Neural cell (in vitro differentiated cells): ENCODE data around the gene SPACA5. TPM values are rescaled to one million over a fixed set of nuclear protein-coding genes. Genes with fewer than 3 reads are reported as not detected.

ENCODE experiments used
- H2AFZ ChIP-seq: fragments of 200-600, 300-800 bp; sonication (generic), shearing (Covaris generic); 2 replicates; pipeline ENCODE4 v1.6.0; 2014; ENCODE audit warnings: low read depth, mild to moderate bottlenecking, antibody characterized with exemption, low read length, moderate library complexity
- H3F3A ChIP-seq: fragments of 200-600 bp; shearing (Covaris generic); 2 replicates; pipeline ENCODE4 v1.6.1; 2016; ENCODE audit warnings: mild to moderate bottlenecking, moderate library complexity, mixed read lengths, antibody characterized with exemption, low read length; ENCODE audit not compliant: insufficient read depth, poor library complexity, severe bottlenecking
- H3K27ac ChIP-seq: fragments of 200-600, 300-800 bp; sonication (generic), shearing (Covaris generic); 2 replicates; pipeline ENCODE4 v1.5.1; 2014; ENCODE audit warnings: mild to moderate bottlenecking, low read length, moderate library complexity
- H3K27me3 ChIP-seq: fragments of 300-800, 200-600 bp; sonication (generic), shearing (Covaris generic); 2 replicates; pipeline ENCODE4 v1.6.0; 2014; ENCODE audit warnings: mild to moderate bottlenecking, low read depth, low read length, moderate library complexity; ENCODE audit not compliant: insufficient read depth
- H3K36me3 ChIP-seq: fragments of 300-800, 200-600 bp; sonication (generic), shearing (Covaris generic); 2 replicates; pipeline ENCODE4 v1.5.1; 2014; ENCODE audit warnings: mild to moderate bottlenecking, antibody characterized with exemption, low read length, moderate library complexity; ENCODE audit not compliant: insufficient read depth
- H3K4me2 ChIP-seq: fragments of 300-800, 200-600 bp; sonication (generic), shearing (Covaris generic); 2 replicates; pipeline ENCODE4 v1.6.0; 2014; ENCODE audit warnings: mild to moderate bottlenecking, low read length
- H3K4me3 ChIP-seq: fragments of 300-800, 200-600 bp; sonication (generic), shearing (Covaris generic); 2 replicates; pipeline ENCODE4 v1.5.1; 2014; ENCODE audit warnings: mild to moderate bottlenecking, low read length, moderate library complexity
- H3K79me2 ChIP-seq: fragments of 200-600 bp; shearing (Covaris generic); replicated peaks from 2 replicates; pipeline ENCODE4 v1.6.0; 2014; ENCODE audit warnings: mild to moderate bottlenecking, low read length, moderate library complexity; ENCODE audit not compliant: insufficient read depth
- H3K9ac ChIP-seq: fragments of 300-800, 200-600 bp; sonication (generic), shearing (Covaris generic); 2 replicates; pipeline ENCODE4 v1.6.1; 2016; ENCODE audit warnings: mild to moderate bottlenecking, low read length, mixed read lengths
- H3K9me2 ChIP-seq: fragments of 200-600 bp; shearing (Covaris generic); 2 replicates; pipeline ENCODE4 v1.6.1; 2016; ENCODE audit warnings: mild to moderate bottlenecking, low read length, mixed read lengths; ENCODE audit not compliant: insufficient read depth
- H3K9me3 ChIP-seq: fragments of 200-600, 300-800 bp; sonication (generic), shearing (Covaris generic); 2 replicates; pipeline ENCODE4 v1.6.1; 2016; ENCODE audit warnings: mild to moderate bottlenecking, mixed run types, low read length, moderate library complexity, mixed read lengths
- H4K20me1 ChIP-seq: fragments of 200-600 bp; shearing (Covaris generic); 2 replicates; pipeline ENCODE4 v1.6.1; 2016; ENCODE audit warnings: mild to moderate bottlenecking, mixed run types; ENCODE audit not compliant: insufficient read depth
- EP300 ChIP-seq: fragments of 450-650 bp; conservative IDR thresholded peaks from 2 replicates; pipeline ENCODE4 v1.6.1; 2014; ENCODE audit warnings: antibody characterized with exemption, mild to moderate bottlenecking, moderate library complexity; ENCODE audit not compliant: poor library complexity, severe bottlenecking
- EZH2 ChIP-seq: fragments of 200-600, 300-800 bp; shearing (Covaris generic), sonication (generic); IDR thresholded peaks from 2 replicates; pipeline ENCODE4 v1.6.1; 2014; ENCODE audit warnings: antibody characterized with exemption, low read length, borderline replicate concordance, mild to moderate bottlenecking; ENCODE audit not compliant: insufficient read depth, poor library complexity, severe bottlenecking
- MXI1 ChIP-seq: fragments of 450-650 bp; conservative IDR thresholded peaks from 2 replicates; pipeline ENCODE4 v1.6.1; 2014; ENCODE audit warnings: antibody characterized with exemption, mild to moderate bottlenecking; ENCODE audit not compliant: poor library complexity, severe bottlenecking
- POLR2AphosphoS5 ChIP-seq: IDR thresholded peaks from 2 replicates; pipeline ENCODE4 v1.6.1; 2012
- RAD21 ChIP-seq: fragments of 450-650 bp; conservative IDR thresholded peaks from 2 replicates; pipeline ENCODE4 v1.6.1; 2014; ENCODE audit warnings: antibody characterized with exemption, mild to moderate bottlenecking, moderate library complexity
- SMC3 ChIP-seq: fragments of 450-650 bp; conservative IDR thresholded peaks from 2 replicates; pipeline ENCODE4 v1.6.1; 2014; ENCODE audit warnings: antibody characterized with exemption, mild to moderate bottlenecking, moderate library complexity; ENCODE audit not compliant: poor library complexity
- TAF1 ChIP-seq: IDR thresholded peaks from 2 replicates; pipeline ENCODE4 v1.6.1; 2012; ENCODE audit warnings: low read depth
- polyA plus RNA-seq: library from polyadenylated mRNA; depleted of rRNA; stranded (reverse); fragments of >200 nt; gene quantifications from 2 replicates; pipeline ENCODE4 v1.2.3, GENCODE V29; 2014
- TF ChIP-seq, protein P1 (sequence below): IDR thresholded peaks from 2 replicates; pipeline ENCODE4 v1.6.1; 2012; ENCODE audit warnings: borderline replicate concordance
- TF ChIP-seq, protein P2 (sequence below): fragments of 450-650 bp; IDR thresholded peaks from 2 replicates; pipeline ENCODE4 v1.5.1; 2014; ENCODE audit warnings: antibody characterized with exemption, mild to moderate bottlenecking, moderate library complexity; ENCODE audit not compliant: poor library complexity, severe bottlenecking

SPACA5 gene
- polyA plus RNA-seq, 1 donor from 2014 or later, result not detected

DNA sequence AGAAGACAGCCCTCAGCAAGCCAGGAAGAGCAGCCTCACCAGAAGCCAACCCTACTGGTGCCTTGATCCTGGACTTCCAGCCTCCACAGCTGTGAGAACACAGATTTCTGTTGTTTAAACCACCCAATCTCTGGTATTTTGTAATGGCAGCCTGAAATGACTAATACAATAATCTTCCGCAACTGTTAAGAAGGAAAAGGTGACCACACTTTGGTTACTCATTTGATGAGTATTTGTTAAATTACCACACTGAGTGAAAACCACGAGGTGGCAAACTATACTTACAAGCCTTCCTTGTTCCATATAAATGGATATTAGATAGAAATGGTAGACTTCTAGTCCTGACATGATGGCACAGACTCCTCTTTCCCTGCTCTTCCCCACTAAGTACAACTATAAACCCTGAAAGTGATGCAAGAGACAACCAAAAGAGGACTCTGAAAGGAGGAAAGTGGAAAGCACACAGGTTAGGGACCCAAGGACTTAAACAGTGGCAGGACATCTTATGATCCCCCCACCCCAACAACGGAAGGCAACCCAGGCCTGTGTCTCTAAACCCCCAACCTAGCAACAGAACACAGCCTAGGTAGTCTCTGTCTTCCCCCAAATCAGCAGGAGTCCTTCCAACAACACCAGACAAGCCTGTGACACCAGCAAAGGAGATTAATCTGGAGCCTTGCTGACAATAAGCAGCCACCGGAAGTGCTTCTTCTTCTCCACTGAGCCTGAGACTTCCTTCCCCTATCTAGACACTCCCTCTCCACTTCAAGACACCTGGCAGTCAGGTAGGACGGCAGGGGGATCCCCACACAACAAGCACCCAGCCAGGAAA lies 15.3 kb upstream of the SPACA5 start:
- Histone ChIP-seq H2AFZ (no peak overlapping the region), H3K27me3 (no peaks in the 10 kb centered on the region), H3K9ac (no peak overlapping the region), H3K27ac (no peak overlapping the region), H3F3A (no peaks in the 10 kb centered on the region), H4K20me1 (no peaks in the 10 kb centered on the region), H3K9me2 (no peaks in the 10 kb centered on the region), H3K79me2 (no peaks in the 10 kb centered on the region), H3K4me3 (no peak overlapping the region), H3K36me3 (no peaks in the 10 kb centered on the region), H3K9me3 (no peaks in the 10 kb centered on the region), H3K4me2 (no peak overlapping the region)
- TF ChIP-seq TAF1, result no peak
- no peak for TF ChIP-seq POLR2AphosphoS5
- TF ChIP-seq MXI1, result no peak
- TF ChIP-seq, protein P1, sequence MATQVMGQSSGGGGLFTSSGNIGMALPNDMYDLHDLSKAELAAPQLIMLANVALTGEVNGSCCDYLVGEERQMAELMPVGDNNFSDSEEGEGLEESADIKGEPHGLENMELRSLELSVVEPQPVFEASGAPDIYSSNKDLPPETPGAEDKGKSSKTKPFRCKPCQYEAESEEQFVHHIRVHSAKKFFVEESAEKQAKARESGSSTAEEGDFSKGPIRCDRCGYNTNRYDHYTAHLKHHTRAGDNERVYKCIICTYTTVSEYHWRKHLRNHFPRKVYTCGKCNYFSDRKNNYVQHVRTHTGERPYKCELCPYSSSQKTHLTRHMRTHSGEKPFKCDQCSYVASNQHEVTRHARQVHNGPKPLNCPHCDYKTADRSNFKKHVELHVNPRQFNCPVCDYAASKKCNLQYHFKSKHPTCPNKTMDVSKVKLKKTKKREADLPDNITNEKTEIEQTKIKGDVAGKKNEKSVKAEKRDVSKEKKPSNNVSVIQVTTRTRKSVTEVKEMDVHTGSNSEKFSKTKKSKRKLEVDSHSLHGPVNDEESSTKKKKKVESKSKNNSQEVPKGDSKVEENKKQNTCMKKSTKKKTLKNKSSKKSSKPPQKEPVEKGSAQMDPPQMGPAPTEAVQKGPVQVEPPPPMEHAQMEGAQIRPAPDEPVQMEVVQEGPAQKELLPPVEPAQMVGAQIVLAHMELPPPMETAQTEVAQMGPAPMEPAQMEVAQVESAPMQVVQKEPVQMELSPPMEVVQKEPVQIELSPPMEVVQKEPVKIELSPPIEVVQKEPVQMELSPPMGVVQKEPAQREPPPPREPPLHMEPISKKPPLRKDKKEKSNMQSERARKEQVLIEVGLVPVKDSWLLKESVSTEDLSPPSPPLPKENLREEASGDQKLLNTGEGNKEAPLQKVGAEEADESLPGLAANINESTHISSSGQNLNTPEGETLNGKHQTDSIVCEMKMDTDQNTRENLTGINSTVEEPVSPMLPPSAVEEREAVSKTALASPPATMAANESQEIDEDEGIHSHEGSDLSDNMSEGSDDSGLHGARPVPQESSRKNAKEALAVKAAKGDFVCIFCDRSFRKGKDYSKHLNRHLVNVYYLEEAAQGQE, result no peak
- TF ChIP-seq RAD21, result no peak
- TF ChIP-seq EZH2, result no peak
- TF ChIP-seq, protein P2, sequence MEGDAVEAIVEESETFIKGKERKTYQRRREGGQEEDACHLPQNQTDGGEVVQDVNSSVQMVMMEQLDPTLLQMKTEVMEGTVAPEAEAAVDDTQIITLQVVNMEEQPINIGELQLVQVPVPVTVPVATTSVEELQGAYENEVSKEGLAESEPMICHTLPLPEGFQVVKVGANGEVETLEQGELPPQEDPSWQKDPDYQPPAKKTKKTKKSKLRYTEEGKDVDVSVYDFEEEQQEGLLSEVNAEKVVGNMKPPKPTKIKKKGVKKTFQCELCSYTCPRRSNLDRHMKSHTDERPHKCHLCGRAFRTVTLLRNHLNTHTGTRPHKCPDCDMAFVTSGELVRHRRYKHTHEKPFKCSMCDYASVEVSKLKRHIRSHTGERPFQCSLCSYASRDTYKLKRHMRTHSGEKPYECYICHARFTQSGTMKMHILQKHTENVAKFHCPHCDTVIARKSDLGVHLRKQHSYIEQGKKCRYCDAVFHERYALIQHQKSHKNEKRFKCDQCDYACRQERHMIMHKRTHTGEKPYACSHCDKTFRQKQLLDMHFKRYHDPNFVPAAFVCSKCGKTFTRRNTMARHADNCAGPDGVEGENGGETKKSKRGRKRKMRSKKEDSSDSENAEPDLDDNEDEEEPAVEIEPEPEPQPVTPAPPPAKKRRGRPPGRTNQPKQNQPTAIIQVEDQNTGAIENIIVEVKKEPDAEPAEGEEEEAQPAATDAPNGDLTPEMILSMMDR, result no peak
- no peak for TF ChIP-seq SMC3
- no peak for TF ChIP-seq EP300

DNA sequence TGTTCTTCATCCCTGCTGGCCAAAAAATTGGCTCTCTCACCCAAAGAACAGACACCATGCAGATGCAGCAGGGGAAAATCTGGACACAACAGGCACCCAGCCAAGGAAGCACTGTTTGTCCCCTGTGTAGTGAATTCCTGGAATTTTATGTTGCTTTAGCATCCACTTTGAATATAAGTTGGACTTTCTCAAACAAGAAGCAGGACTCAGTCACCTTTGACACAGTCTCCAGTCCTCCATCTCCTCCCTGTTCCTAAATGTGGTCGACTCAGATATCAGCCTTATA lies 14.8 kb upstream of the SPACA5 start:
- Histone ChIP-seq H3K79me2 (no peaks in the 10 kb centered on the region), H3K27ac (no peak overlapping the region), H3K9ac (no peak overlapping the region)

More for the DNA sequence above, 14.8 kb upstream of the SPACA5 start:
- no peak overlapping the region for H3K4me2 ChIP-seq
- no peaks in the 10 kb centered on the region for H3K9me2 ChIP-seq
- H3K27me3 ChIP-seq, result no peaks in the 10 kb centered on the region
- H2AFZ ChIP-seq, result no peak overlapping the region
- no peaks in the 10 kb centered on the region for H3K36me3 ChIP-seq
- TF ChIP-seq POLR2AphosphoS5 (no peak), EZH2 (no peak), RAD21 (no peak), SMC3 (no peak), MXI1 (no peak), TAF1 (no peak), EP300 (no peak)
- TF ChIP-seq, protein P2, result no peak
- TF ChIP-seq, protein P1, result no peak
- H3F3A ChIP-seq, result no peaks in the 10 kb centered on the region
- H4K20me1 ChIP-seq, result no peaks in the 10 kb centered on the region
- no peak overlapping the region for H3K4me3 ChIP-seq
- H3K9me3 ChIP-seq, result no peaks in the 10 kb centered on the region
